Upper lobe of left lung (tissue), 6 donors: Measurements from ENCODE around the gene NELFB. TPM values are rescaled to one million over a fixed set of nuclear protein-coding genes. Genes with fewer than 3 reads are reported as not detected.

Experiments used
- ATAC-seq, 2 donors: fragments of 200-7000 bp; cut with Tn5 transposase; one replicate each; pipeline ENCODE4 v1.9.1; 2022; ENCODE audit warnings: mild to moderate bottlenecking in 2 of 2, moderate library complexity in 2 of 2; ENCODE audit not compliant: low FRiP score in 2 of 2
- DNase-seq, 2 donors: peaks; one replicate each; pipeline ENCODE4 v3.0.0-alpha.2; 2019 to 2020
- H3K27ac ChIP-seq, 4 donors: fragments of 200-600 bp; sonication (generic); one replicate each; pipeline ENCODE4 v1.5.1; 2016 to 2019
- H3K27me3 ChIP-seq, 4 donors: fragments of 200-600 bp; sonication (generic); one replicate each; pipeline ENCODE4 v1.5.1; 2017 to 2019
- H3K36me3 ChIP-seq, 4 donors: fragments of 200-600 bp; sonication (generic); one replicate each; pipeline ENCODE4 v1.5.1; 2016 to 2019
- H3K4me1 ChIP-seq, 4 donors: fragments of 200-600 bp; sonication (generic); one replicate each; pipeline ENCODE4 v1.5.1; 2018 to 2019
- H3K4me3 ChIP-seq, 4 donors: fragments of 200-600 bp; sonication (generic); one replicate each; pipeline ENCODE4 v1.5.1; 2017 to 2019; ENCODE audit warnings: mild to moderate bottlenecking in 2 of 4, moderate library complexity in 1 of 4
- H3K9me3 ChIP-seq, 4 donors: fragments of 200-600 bp; sonication (generic); one replicate each; pipeline ENCODE4 v1.5.1; 2018 to 2019
- EP300 ChIP-seq, 4 donors: sonication (generic); formaldehyde crosslinking; IDR thresholded peaks; one replicate each; pipeline ENCODE4 v1.5.1; 2017; ENCODE audit warnings: antibody characterized with exemption in 4 of 4, control low read depth in 2 of 4
- POLR2A ChIP-seq, 4 donors: fragments of 450-650 bp; IDR thresholded peaks; one replicate each; pipeline ENCODE4 v1.5.1; 2016 to 2017; ENCODE audit warnings: antibody characterized with exemption in 4 of 4, mild to moderate bottlenecking in 2 of 4
- POLR2AphosphoS5 ChIP-seq, 2 donors: sonication (generic); formaldehyde crosslinking; IDR thresholded peaks; one replicate each; pipeline ENCODE4 v1.5.1; 2017; ENCODE audit warnings: antibody characterized with exemption in 2 of 2
- WGBS, 2 donors: methylation state at CpG; one replicate each; pipeline ENCODE4 v1.1.5; 2017 to 2018; 5-methylcytosine and 5-hydroxymethylcytosine counted together
- total RNA-seq, 6 donors: library from RNA; depleted of rRNA in 4 of 6; stranded (reverse); fragments of >200 nt in 4 of 6; gene quantifications; one replicate each; pipeline versions ENCODE4 v1.1.0 to v1.2.1, GENCODE V29; 2016 to 2021
- TF ChIP-seq, protein P1 (sequence below), 6 experiments: fragments of 450-650 bp in 4 of 6; fragments of 200-600 bp in 2 of 6; sonication (generic) in 2 of 6; IDR thresholded peaks; one replicate each; pipeline ENCODE4 v1.5.1; 2016 to 2019; ENCODE audit warnings: antibody characterized with exemption in 6 of 6
- donor health status: DM: no; HTN: no; CAD: no; lungs with moderate emphysema.
- donor health status: DM: no; HTN: yes; CAD: no; lungs with severe emphysema.

The NELFB gene
- total RNA-seq, 6 donors from 2014 or later, result 31.8 to 55.6 (median 49.8) TPM

DNA sequence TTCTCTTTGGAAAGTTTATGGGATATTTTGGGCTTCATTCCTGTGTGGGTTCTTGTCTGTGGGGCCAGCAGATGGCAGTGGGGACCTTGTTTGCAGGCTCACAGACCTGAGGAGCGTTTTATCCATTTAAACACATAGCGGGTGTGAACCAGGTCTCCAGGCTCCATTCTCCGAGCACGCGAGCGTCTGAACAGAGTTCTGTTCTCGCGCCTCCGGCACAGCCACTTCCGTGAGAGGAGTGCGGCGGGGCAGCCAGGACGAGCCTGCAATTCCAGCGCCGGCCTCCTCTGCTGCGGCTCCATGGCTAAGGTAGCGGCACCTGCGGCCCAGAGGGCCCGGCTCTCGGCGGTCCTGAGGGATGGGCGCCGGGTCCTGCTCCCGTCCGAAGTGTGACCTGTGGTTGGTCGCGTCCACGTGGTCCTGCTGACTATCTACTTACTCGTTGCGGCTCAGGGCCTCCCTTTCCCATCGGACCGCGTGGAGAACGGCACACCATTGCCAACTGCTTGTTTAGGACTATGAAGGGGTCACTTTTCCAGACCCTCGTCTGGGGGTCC lies 39.6 kb downstream of the NELFB start:
- peaks cover 0 to 18% (median 9%) of the 10 kb centered on the region in 4 donors for H3K27me3 ChIP-seq
- ATAC-seq (no peak), DNase-seq (peak in 1 of 2 donors; percentile 79)
- no peaks in the 10 kb centered on the region for H3K36me3 ChIP-seq
- WGBS, 2 donors, result 42 to 51% methylated on average over 10 to 33 of the region's 35 CpGs
- H3K4me1 ChIP-seq, result peaks cover 27 to 62% (median 44%) of the 10 kb centered on the region in 4 donors
- TF ChIP-seq POLR2AphosphoS5 (IDR thresholded peaks at IDR 0.05), result no peak
- TF ChIP-seq, protein P1, sequence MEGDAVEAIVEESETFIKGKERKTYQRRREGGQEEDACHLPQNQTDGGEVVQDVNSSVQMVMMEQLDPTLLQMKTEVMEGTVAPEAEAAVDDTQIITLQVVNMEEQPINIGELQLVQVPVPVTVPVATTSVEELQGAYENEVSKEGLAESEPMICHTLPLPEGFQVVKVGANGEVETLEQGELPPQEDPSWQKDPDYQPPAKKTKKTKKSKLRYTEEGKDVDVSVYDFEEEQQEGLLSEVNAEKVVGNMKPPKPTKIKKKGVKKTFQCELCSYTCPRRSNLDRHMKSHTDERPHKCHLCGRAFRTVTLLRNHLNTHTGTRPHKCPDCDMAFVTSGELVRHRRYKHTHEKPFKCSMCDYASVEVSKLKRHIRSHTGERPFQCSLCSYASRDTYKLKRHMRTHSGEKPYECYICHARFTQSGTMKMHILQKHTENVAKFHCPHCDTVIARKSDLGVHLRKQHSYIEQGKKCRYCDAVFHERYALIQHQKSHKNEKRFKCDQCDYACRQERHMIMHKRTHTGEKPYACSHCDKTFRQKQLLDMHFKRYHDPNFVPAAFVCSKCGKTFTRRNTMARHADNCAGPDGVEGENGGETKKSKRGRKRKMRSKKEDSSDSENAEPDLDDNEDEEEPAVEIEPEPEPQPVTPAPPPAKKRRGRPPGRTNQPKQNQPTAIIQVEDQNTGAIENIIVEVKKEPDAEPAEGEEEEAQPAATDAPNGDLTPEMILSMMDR (IDR thresholded peaks at IDR 0.05), result no peak
- TF ChIP-seq POLR2A (IDR thresholded peaks at IDR 0.05), result no peak
- no peak for TF ChIP-seq EP300 (IDR thresholded peaks at IDR 0.05)
- H3K27ac ChIP-seq, result peak overlapping the region; percentile 7 to 91 (median 86)
- peak overlapping the region in 2 of 4 donors; percentile 46 to 52 for H3K4me3 ChIP-seq
- no peaks in the 10 kb centered on the region for H3K9me3 ChIP-seq

DNA sequence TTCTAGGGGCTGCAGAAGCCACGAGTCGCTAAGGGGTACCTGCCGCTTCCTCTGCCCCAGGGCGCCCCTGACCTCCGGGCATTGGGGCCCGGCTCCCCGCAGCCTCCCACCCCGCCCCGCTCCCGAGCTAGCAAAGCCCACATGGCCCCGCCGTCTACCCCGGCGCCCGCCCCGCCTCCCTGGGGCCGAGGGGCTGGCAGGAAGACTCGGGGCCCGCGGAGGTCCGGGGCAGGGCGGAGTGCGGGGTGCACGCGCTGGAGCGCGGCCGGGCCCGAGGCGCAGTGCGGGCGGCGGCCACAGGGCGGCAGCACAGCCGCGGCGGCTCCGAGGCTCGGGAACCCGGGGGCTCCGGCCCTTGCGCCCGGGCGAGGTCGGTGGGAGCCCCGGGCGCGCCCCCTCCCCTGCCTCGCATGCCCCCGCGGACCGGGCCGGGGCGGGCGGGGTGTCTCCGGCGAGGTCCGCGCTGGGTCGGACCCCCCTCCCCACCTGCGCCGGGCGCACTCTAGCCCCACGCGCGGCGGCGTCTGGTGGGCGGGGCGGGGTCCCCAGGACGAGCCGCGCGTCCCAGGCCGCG lies 40.2 kb downstream of the NELFB start:
- Histone ChIP-seq H3K36me3 (no peaks in the 10 kb centered on the region), H3K27ac (peak overlapping the region; percentile 82 to 91 (median 88)), H3K4me1 (peaks cover 27 to 67% (median 48%) of the 10 kb centered on the region in 4 donors), H3K9me3 (no peaks in the 10 kb centered on the region), H3K4me3 (peak overlapping the region in 3 of 4 donors; percentile 46 to 52 (median 52)), H3K27me3 (peaks cover 0 to 23% (median 9%) of the 10 kb centered on the region in 4 donors)
- DNase-seq (peak in 1 of 2 donors; percentile 93), ATAC-seq (peak in 1 of 2 donors; percentile 83)
- TF ChIP-seq, protein P1 (IDR thresholded peaks at IDR 0.05), result peak; percentile 90 to 96 (median 95)
- no peak for TF ChIP-seq EP300 (IDR thresholded peaks at IDR 0.05)
- WGBS, 2 donors, result 3% methylated on average over 6 of the region's 76 CpGs; no CpG with 5 or more reads in 1 of the 2 donors

DNA sequence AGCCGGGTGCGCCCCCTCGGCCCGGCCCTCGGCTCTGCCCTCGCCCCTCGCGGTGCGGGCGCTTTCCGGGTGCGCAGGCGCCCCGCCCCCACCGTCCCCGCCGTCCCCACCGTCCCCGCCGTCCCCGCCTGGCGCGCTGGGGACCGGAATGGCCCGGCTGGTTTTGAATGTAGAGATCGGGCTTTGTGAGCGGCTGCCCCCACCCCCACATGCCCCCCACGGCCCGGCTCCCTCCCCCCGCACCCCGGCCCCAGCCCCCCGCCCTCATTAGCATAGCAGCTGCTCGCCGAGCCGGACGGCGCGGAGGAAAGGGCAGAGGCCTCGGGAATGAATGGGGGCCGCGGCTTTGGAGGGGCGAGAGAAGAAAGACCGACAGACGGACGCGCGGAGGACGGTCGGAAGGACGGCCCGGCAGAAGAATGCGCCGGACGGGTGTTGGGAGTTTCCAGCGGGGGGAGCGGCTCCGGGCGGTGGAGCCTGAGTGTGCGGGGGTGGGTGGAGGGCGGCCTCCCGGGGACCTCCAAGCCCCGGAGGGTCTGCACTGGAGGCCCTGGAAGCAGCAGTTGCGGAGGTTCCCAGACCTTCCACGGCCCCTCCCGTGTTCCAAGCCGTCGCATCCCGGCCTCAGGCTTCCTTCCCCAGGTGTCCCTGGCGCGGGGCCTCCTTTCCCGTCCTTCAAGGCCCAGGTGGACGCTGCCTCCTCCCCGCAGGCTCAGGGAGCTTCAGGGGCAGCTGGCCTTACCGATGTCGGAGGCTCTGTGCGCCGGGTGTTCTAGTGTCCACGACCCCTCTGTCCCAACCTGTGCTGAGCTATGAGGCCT lies 40.9 kb downstream of the NELFB start:
- Histone ChIP-seq H3K27ac (peak overlapping the region; percentile 82 to 91 (median 88)), H3K9me3 (no peaks in the 10 kb centered on the region), H3K27me3 (peaks cover 0 to 26% (median 9%) of the 10 kb centered on the region in 4 donors), H3K36me3 (no peaks in the 10 kb centered on the region), H3K4me3 (peak overlapping the region; percentile 2 to 52 (median 49)), H3K4me1 (peaks cover 34 to 74% (median 55%) of the 10 kb centered on the region in 4 donors)
- ATAC-seq (no peak), DNase-seq (peak in 1 of 2 donors; percentile 82)
- TF ChIP-seq POLR2AphosphoS5 (IDR thresholded peaks at IDR 0.05), result no peak
- TF ChIP-seq EP300 (IDR thresholded peaks at IDR 0.05), result no peak
- TF ChIP-seq POLR2A (IDR thresholded peaks at IDR 0.05), result no peak
- TF ChIP-seq, protein P1 (IDR thresholded peaks at IDR 0.05), result no peak
- 10 to 25% methylated on average over 5 to 69 of the region's 78 CpGs for WGBS, 2 donors

DNA sequence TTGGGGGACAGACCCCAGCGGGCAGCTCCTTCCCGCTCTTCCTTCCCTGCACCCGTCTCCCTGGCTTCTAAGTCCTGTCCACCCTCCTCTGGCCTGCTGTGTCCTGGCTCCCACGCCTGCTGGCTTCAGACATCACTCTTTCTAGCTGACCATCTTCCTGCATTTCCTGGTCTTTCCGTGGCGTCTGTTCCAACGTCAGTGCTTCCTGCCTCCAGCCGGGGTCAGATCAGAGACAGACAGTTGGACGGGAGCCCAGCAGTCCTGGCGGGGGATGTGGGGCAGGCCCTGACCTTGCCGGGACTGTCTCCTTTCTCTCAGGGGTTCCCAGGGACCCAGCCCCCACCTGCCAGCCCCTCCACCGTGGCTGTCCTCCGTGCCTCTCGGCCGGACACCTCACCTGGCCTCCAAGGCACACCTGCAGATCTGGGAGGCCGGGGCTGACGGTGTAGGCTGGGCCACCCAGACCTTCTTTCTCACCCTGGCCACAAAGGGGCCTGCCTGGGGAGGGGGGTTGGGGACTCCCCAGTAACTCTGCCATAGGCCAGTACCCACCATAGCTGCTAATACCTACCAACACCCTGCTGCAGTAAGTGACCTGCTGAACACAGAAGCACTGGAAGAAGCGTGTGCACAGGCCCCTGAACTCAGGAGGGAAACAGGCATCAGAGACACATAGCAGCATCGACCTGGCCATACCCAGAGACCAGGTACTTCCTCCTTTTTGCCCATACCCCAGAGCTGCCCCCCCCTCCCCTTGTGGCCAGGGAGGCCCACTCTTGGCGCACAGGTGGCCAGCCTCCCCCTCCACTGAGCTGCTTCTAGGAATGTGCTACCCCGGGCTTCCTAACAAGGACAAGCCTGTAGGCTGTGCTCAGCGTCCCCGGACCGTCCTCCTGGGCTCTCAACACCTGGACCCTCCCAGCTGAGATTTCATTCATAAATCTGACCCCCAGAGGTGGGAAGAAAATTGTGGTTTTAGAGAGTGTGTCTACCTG lies 41.8 kb downstream of the NELFB start:
- Histone ChIP-seq H3K36me3 (no peaks in the 10 kb centered on the region), H3K27ac (peak overlapping the region; percentile 82 to 91 (median 88)), H3K27me3 (peaks cover 0 to 26% (median 9%) of the 10 kb centered on the region in 4 donors), H3K4me3 (peak overlapping the region; percentile 2 to 52 (median 49)), H3K4me1 (peaks cover 40 to 81% (median 60%) of the 10 kb centered on the region in 4 donors), H3K9me3 (no peaks in the 10 kb centered on the region)
- TF ChIP-seq POLR2AphosphoS5 (IDR thresholded peaks at IDR 0.05), result peak; percentile 87 to 91
- TF ChIP-seq POLR2A (IDR thresholded peaks at IDR 0.05), result no peak
- TF ChIP-seq EP300 (IDR thresholded peaks at IDR 0.05), result peak in 1 of 4 donors; percentile 34
- TF ChIP-seq, protein P1 (IDR thresholded peaks at IDR 0.05), result peak in 1 of 6 experiments; percentile 19
- WGBS, 2 donors, result 47% methylated on average over 12 to 23 of the region's 24 CpGs
- DNase-seq (peak in 1 of 2 donors; percentile 72), ATAC-seq (peak; percentile 16 to 24)
